KOPT-K1 (cell line): Measurements from ENCODE around the gene NUS1.
"Not testable (repeated sequence)": the region's sequence is repeated elsewhere in the genome, so short reads cannot be mapped to it uniquely, and the experiment has no call there.

Source experiments
- H3K27ac ChIP-seq: fragments of 200-600 bp; sonication (generic); 2 replicates; pipeline ENCODE4 v1.5.1; 2016; ENCODE audit warnings: antibody characterized with exemption, mild to moderate bottlenecking, low read depth, low read length; ENCODE audit not compliant: poor library complexity, severe bottlenecking
- H3K36me3 ChIP-seq: fragments of 200-600 bp; sonication (generic); 2 replicates; pipeline ENCODE4 v1.5.1; 2017; ENCODE audit warnings: antibody characterized with exemption, mild to moderate bottlenecking, low read length, moderate library complexity; ENCODE audit not compliant: insufficient read depth
- H3K9me3 ChIP-seq: fragments of 200-600 bp; sonication (generic); 2 replicates; pipeline ENCODE4 v1.5.1; 2017; ENCODE audit warnings: antibody characterized with exemption, low read length, mild to moderate bottlenecking; ENCODE audit not compliant: insufficient read depth, poor library complexity, severe bottlenecking

Gene NUS1

GRCh38 chr6:117681162-117681741, 6.0 kb downstream of the NUS1 start:
- H3K9me3 ChIP-seq: no peaks in the 10 kb centered on the region
- H3K27ac ChIP-seq: no peak overlapping the region
- peaks cover 22% of the 10 kb centered on the region for H3K36me3 ChIP-seq

- H3K9me3 ChIP-seq: no peaks in the 10 kb centered on the region
- peaks cover 20% of the 10 kb centered on the region for H3K36me3 ChIP-seq
- no peak overlapping the region for H3K27ac ChIP-seq
Measured at GRCh38 chr6:117684749-117685148, 9.5 kb downstream of the NUS1 start.

GRCh38 chr6:117685359-117685758, 10.1 kb downstream of the NUS1 start:
- H3K27ac ChIP-seq: no peak overlapping the region
- H3K9me3 ChIP-seq: no peaks in the 10 kb centered on the region
- H3K36me3 ChIP-seq: peaks cover 18% of the 10 kb centered on the region

GRCh38 chr6:117687021-117687648, 11.9 kb downstream of the NUS1 start:
- Histone ChIP-seq H3K27ac (no peak overlapping the region), H3K36me3 (peaks cover 12% of the 10 kb centered on the region), H3K9me3 (no peaks in the 10 kb centered on the region)

GRCh38 chr6:117689584-117689983, 14.3 kb downstream of the NUS1 start:
- H3K27ac ChIP-seq: not testable (repeated sequence)

GRCh38 chr6:117706504-117706903, 31.2 kb downstream of the NUS1 start:
- Histone ChIP-seq H3K27ac (no peak overlapping the region), H3K36me3 (peaks cover 61% of the 10 kb centered on the region), H3K9me3 (no peaks in the 10 kb centered on the region)

More at GRCh38 chr6:117689584-117689983, 14.3 kb downstream of the NUS1 start:
- H3K36me3 ChIP-seq: peaks cover 35% of the 10 kb centered on the region
- H3K9me3 ChIP-seq: not testable (repeated sequence)

- not testable (repeated sequence) for H3K27ac ChIP-seq, H3K9me3 ChIP-seq
- H3K36me3 ChIP-seq: peaks cover 57% of the 10 kb centered on the region
Measured at GRCh38 chr6:117706936-117707509, 31.8 kb downstream of the NUS1 start.

- no peak overlapping the region for H3K27ac ChIP-seq
- no peaks in the 10 kb centered on the region for H3K9me3 ChIP-seq
- peaks cover 13% of the 10 kb centered on the region for H3K36me3 ChIP-seq
Measured at GRCh38 chr6:117711369-117711768, 36.1 kb downstream of the NUS1 start.

GRCh38 chr6:117718895-117719294, 43.6 kb downstream of the NUS1 start:
- Histone ChIP-seq H3K27ac (no peak overlapping the region), H3K9me3 (no peaks in the 10 kb centered on the region), H3K36me3 (no peaks in the 10 kb centered on the region)

- not testable (repeated sequence) for H3K27ac ChIP-seq, H3K9me3 ChIP-seq, H3K36me3 ChIP-seq
Measured at GRCh38 chr6:117721520-117721919, 46.3 kb downstream of the NUS1 start.

- Histone ChIP-seq H3K9me3 (no peaks in the 10 kb centered on the region), H3K36me3 (no peaks in the 10 kb centered on the region), H3K27ac (no peak overlapping the region)
Measured at GRCh38 chr6:117728626-117729025, 53.4 kb downstream of the NUS1 start.

GRCh38 chr6:117729613-117730012, 54.3 kb downstream of the NUS1 start:
- Histone ChIP-seq H3K36me3 (no peaks in the 10 kb centered on the region), H3K9me3 (peaks cover 4% of the 10 kb centered on the region), H3K27ac (no peak overlapping the region)

- peaks cover 4% of the 10 kb centered on the region for H3K9me3 ChIP-seq
- H3K27ac ChIP-seq: no peak overlapping the region
- H3K36me3 ChIP-seq: no peaks in the 10 kb centered on the region
Measured at GRCh38 chr6:117733341-117733740, 58.1 kb downstream of the NUS1 start.

GRCh38 chr6:117739869-117740268, 64.6 kb downstream of the NUS1 start:
- no peaks in the 10 kb centered on the region for H3K36me3 ChIP-seq
- H3K27ac ChIP-seq: no peak overlapping the region
- no peaks in the 10 kb centered on the region for H3K9me3 ChIP-seq

- no peaks in the 10 kb centered on the region for H3K36me3 ChIP-seq
- H3K27ac ChIP-seq: no peak overlapping the region
- H3K9me3 ChIP-seq: no peaks in the 10 kb centered on the region
Measured at GRCh38 chr6:117740605-117741004, 65.3 kb downstream of the NUS1 start.

GRCh38 chr6:117750675-117751074, 75.4 kb downstream of the NUS1 start:
- H3K9me3 ChIP-seq, H3K36me3 ChIP-seq, H3K27ac ChIP-seq: not testable (repeated sequence)
